Loucy (cell line): ENCODE results near the gene PARN.

Experiments used
- CTCF ChIP-seq: fragments of 200-600 bp; sonication (generic); conservative IDR thresholded peaks from 2 replicates; pipeline ENCODE4 v1.5.1; 2014; ENCODE audit warnings: mild to moderate bottlenecking, antibody characterized with exemption, low read length
- EZH2phosphoT487 ChIP-seq: fragments of 200-600 bp; IDR thresholded peaks from 2 replicates; pipeline ENCODE4 v1.6.1; 2018; ENCODE audit warnings: antibody characterized with exemption, mild to moderate bottlenecking, moderate library complexity, borderline replicate concordance

- TF ChIP-seq CTCF (no peak), EZH2phosphoT487 (no peak)
Measured at GRCh38 chr16:14562691-14563491, 67.2 kb downstream of the PARN start.
